OCI-LY3 (cell line): ENCODE data around the gene MPRIP.

Source experiments
- EZH2phosphoT487 ChIP-seq: fragments of 200-600 bp; shearing (Covaris generic); IDR thresholded peaks from 2 replicates; pipeline ENCODE4 v1.6.1; 2018; ENCODE audit warnings: antibody characterized with exemption, mixed run types, low read depth
- TF ChIP-seq, protein P1 (sequence below): fragments of 200-600, 300-600 bp; sonication (generic); IDR thresholded peaks from 2 replicates; pipeline ENCODE4 v1.5.1; 2014; ENCODE audit warnings: antibody characterized with exemption, low read length, low read depth

DNA sequence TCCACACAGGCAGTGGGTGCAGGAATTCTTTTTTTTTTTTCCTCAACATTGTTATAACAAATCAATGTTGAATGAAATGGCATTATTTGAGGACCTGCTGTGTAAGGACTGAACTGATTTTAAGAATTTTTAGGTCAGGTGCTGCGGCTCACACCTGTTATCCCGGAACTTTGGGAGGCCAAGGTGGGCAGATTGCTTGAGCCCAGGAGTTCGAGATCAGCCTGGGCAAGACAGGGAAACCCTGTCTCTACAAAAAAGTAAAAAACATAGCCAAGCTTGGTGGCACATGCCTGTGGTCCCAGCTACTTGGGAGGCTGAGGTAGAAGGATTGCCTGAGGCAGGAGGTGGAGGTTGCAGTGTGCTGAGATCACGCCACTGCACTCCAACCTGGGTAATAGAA lies 12.4 kb downstream of the MPRIP start:
- TF ChIP-seq, protein P1, sequence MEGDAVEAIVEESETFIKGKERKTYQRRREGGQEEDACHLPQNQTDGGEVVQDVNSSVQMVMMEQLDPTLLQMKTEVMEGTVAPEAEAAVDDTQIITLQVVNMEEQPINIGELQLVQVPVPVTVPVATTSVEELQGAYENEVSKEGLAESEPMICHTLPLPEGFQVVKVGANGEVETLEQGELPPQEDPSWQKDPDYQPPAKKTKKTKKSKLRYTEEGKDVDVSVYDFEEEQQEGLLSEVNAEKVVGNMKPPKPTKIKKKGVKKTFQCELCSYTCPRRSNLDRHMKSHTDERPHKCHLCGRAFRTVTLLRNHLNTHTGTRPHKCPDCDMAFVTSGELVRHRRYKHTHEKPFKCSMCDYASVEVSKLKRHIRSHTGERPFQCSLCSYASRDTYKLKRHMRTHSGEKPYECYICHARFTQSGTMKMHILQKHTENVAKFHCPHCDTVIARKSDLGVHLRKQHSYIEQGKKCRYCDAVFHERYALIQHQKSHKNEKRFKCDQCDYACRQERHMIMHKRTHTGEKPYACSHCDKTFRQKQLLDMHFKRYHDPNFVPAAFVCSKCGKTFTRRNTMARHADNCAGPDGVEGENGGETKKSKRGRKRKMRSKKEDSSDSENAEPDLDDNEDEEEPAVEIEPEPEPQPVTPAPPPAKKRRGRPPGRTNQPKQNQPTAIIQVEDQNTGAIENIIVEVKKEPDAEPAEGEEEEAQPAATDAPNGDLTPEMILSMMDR = no peak
- no peak for TF ChIP-seq EZH2phosphoT487
